DOHH2 (cell line): Measurements from ENCODE around the gene MACROH2A2.

ENCODE experiments used
- H3F3A ChIP-seq: fragments of 200-600 bp; sonication (generic), shearing (Covaris generic); 2 replicates; pipeline ENCODE4 v1.6.0; 2016; ENCODE audit warnings: antibody characterized with exemption, mild to moderate bottlenecking; ENCODE audit not compliant: control insufficient read depth, insufficient read depth
- H3K27ac ChIP-seq: fragments of 200-600 bp; sonication (generic); 2 replicates; pipeline ENCODE4 v1.5.1; 2014; ENCODE audit warnings: low read depth, mild to moderate bottlenecking, low read length, moderate library complexity
- H3K27me3 ChIP-seq: fragments of 200-600 bp; sonication (generic); 2 replicates; pipeline ENCODE4 v1.6.1; 2014; ENCODE audit warnings: mild to moderate bottlenecking, low read length, mixed read lengths; ENCODE audit not compliant: control insufficient read depth
- H3K36me3 ChIP-seq: fragments of 200-600 bp; sonication (generic); 2 replicates; pipeline ENCODE4 v1.6.1; 2014; ENCODE audit warnings: mild to moderate bottlenecking, low read length, moderate library complexity, mixed read lengths; ENCODE audit not compliant: control insufficient read depth
- H3K4me1 ChIP-seq: fragments of 200-600 bp; sonication (generic); 2 replicates; pipeline ENCODE4 v1.6.1; 2014; ENCODE audit warnings: mild to moderate bottlenecking, low read length, mixed read lengths; ENCODE audit not compliant: control insufficient read depth
- H3K4me2 ChIP-seq: fragments of 200-600 bp; sonication (generic); 2 replicates; pipeline ENCODE4 v1.6.0; 2014; ENCODE audit warnings: mild to moderate bottlenecking, low read length, moderate library complexity
- H3K4me3 ChIP-seq: fragments of 200-600 bp; sonication (generic); 2 replicates; pipeline ENCODE4 v1.5.1; 2014; ENCODE audit warnings: mild to moderate bottlenecking, low read length, mixed read lengths
- H3K79me2 ChIP-seq: fragments of 200-600 bp; sonication (generic); 2 replicates; pipeline ENCODE4 v1.6.1; 2014; ENCODE audit warnings: mild to moderate bottlenecking, low read length, mixed read lengths; ENCODE audit not compliant: control insufficient read depth
- H3K9me2 ChIP-seq: fragments of 200-600 bp; sonication (generic); replicated peaks from 2 replicates; pipeline ENCODE4 v1.6.1; 2014; ENCODE audit warnings: mild to moderate bottlenecking, low read length, mixed read lengths; ENCODE audit not compliant: control insufficient read depth
- H3K9me3 ChIP-seq: fragments of 200-600 bp; sonication (generic); 2 replicates; pipeline ENCODE4 v1.6.1; 2014; ENCODE audit warnings: antibody characterized with exemption, low read length, mixed read lengths; ENCODE audit not compliant: control insufficient read depth, insufficient read depth
- H4K20me1 ChIP-seq: fragments of 200-600 bp; sonication (generic); 2 replicates; pipeline ENCODE4 v1.6.0; 2014; ENCODE audit warnings: low read depth, mild to moderate bottlenecking, antibody characterized with exemption, low read length, moderate library complexity; ENCODE audit not compliant: control insufficient read depth, insufficient read depth
- CTCF ChIP-seq: fragments of 200-600 bp; sonication (generic); IDR thresholded peaks from one replicate; pipeline ENCODE4 v1.5.1; 2014; ENCODE audit warnings: antibody characterized with exemption, mild to moderate bottlenecking, low read depth, low read length; ENCODE audit not compliant: poor library complexity, severe bottlenecking
- EZH2phosphoT487 ChIP-seq: fragments of 200-600 bp; sonication (generic); IDR thresholded peaks from 2 replicates; pipeline ENCODE4 v1.6.1; 2017; ENCODE audit warnings: borderline replicate concordance, mild to moderate bottlenecking, antibody characterized with exemption, low read length, moderate library complexity, mixed read lengths

Gene MACROH2A2

GRCh38 chr10:70142555-70142954, 89.9 kb downstream of the MACROH2A2 start:
- H3K4me1 ChIP-seq, result peaks cover 21% of the 10 kb centered on the region
- H3K79me2 ChIP-seq, result peaks cover 40% of the 10 kb centered on the region
- no peak overlapping the region for H3K27ac ChIP-seq
- 0 out of 2 replicates have a peak, but pooled peaks cover 6% of the 10 kb centered on the region for H4K20me1 ChIP-seq
- H3K4me3 ChIP-seq, result no peak overlapping the region
- H3K36me3 ChIP-seq, result peaks cover 50% of the 10 kb centered on the region
- no peaks in the 10 kb centered on the region for H3K9me2 ChIP-seq
- TF ChIP-seq CTCF (no peak), EZH2phosphoT487 (no peak)
- H3K27me3 ChIP-seq, result no peaks in the 10 kb centered on the region
- no peaks in the 10 kb centered on the region for H3K9me3 ChIP-seq
- H3F3A ChIP-seq, result peaks cover 16% of the 10 kb centered on the region
- no peak overlapping the region for H3K4me2 ChIP-seq

- Histone ChIP-seq H3K4me2 (peak overlapping the region; percentile 70), H3F3A (peaks cover 21% of the 10 kb centered on the region), H3K9me2 (no peaks in the 10 kb centered on the region), H3K9me3 (no peaks in the 10 kb centered on the region), H3K27me3 (no peaks in the 10 kb centered on the region), H4K20me1 (0 out of 2 replicates have a peak, but pooled peaks cover 6% of the 10 kb centered on the region), H3K36me3 (peaks cover 56% of the 10 kb centered on the region), H3K4me3 (peak overlapping the region; percentile 80), H3K79me2 (peaks cover 52% of the 10 kb centered on the region), H3K27ac (no peak overlapping the region), H3K4me1 (peaks cover 32% of the 10 kb centered on the region)
- TF ChIP-seq EZH2phosphoT487 (no peak), CTCF (no peak)
Observed at GRCh38 chr10:70144372-70145110, 91.9 kb downstream of the MACROH2A2 start.

- Histone ChIP-seq H4K20me1 (0 out of 2 replicates have a peak, but pooled peaks cover 6% of the 10 kb centered on the region), H3K9me2 (no peaks in the 10 kb centered on the region), H3K9me3 (no peaks in the 10 kb centered on the region), H3K4me2 (peak overlapping the region; percentile 70), H3K27ac (peak overlapping the region; percentile 82), H3K4me3 (peak overlapping the region; percentile 80), H3K36me3 (peaks cover 57% of the 10 kb centered on the region), H3K4me1 (peaks cover 32% of the 10 kb centered on the region), H3F3A (peaks cover 21% of the 10 kb centered on the region), H3K79me2 (peaks cover 59% of the 10 kb centered on the region), H3K27me3 (no peaks in the 10 kb centered on the region)
- TF ChIP-seq EZH2phosphoT487 (no peak), CTCF (no peak)
Observed at GRCh38 chr10:70145166-70145665, 92.6 kb downstream of the MACROH2A2 start.
